Neural progenitor cell (in vitro differentiated cells): ENCODE measurements around the gene MSH3.

ENCODE experiments used
- CTCF ChIP-seq: fragments of 200-600 bp; sonication (generic); IDR thresholded peaks from 2 replicates; pipeline ENCODE4 v1.5.1; 2017; ENCODE audit warnings: antibody characterized with exemption, mild to moderate bottlenecking
- EZH2 ChIP-seq: fragments of 200-600 bp; sonication (generic); IDR thresholded peaks from 2 replicates; pipeline ENCODE4 v1.6.1; 2017; ENCODE audit warnings: antibody characterized with exemption, mild to moderate bottlenecking, moderate library complexity
- EZH2phosphoT487 ChIP-seq: fragments of 200-600 bp; sonication (generic); IDR thresholded peaks from 2 replicates; pipeline ENCODE4 v1.6.1; 2017; ENCODE audit warnings: antibody characterized with exemption

- no peak for TF ChIP-seq CTCF
- TF ChIP-seq EZH2phosphoT487, result no peak
- TF ChIP-seq EZH2, result no peak
Observed at GRCh38 chr5:80870442-80870841, 216.0 kb downstream of the MSH3 start.
